DND-41 (cell line): ENCODE results near the gene VSX1.

Experiments used
- ATAC-seq: fragments of 200-7000 bp; cut with Tn5 transposase; 3 replicates; pipeline ENCODE4 v1.9.1; 2021; ENCODE audit warnings: low read depth; ENCODE audit not compliant: insufficient read depth
- DNase-seq: peaks from one replicate; pipeline ENCODE4 v3.0.0-alpha.2; 2020
- H2AFZ ChIP-seq: 2 replicates; pipeline ENCODE4 v1.6.0; 2012; ENCODE audit warnings: low read depth, low read length
- H3K27ac ChIP-seq: 2 replicates; pipeline ENCODE4 v1.5.1; 2012; ENCODE audit warnings: low read length, inconsistent platforms
- H3K27me3 ChIP-seq: fragments of 200-600 bp; sonication (generic); 2 replicates; pipeline ENCODE4 v1.6.0; 2012; ENCODE audit warnings: low read length, mild to moderate bottlenecking, inconsistent platforms; ENCODE audit not compliant: insufficient read depth, poor library complexity
- H3K36me3 ChIP-seq: 2 replicates; pipeline ENCODE4 v1.5.1; 2012; ENCODE audit warnings: low read length, inconsistent platforms; ENCODE audit not compliant: insufficient read depth
- H3K4me1 ChIP-seq: 2 replicates; pipeline ENCODE4 v1.5.1; 2012; ENCODE audit warnings: mild to moderate bottlenecking, low read length; ENCODE audit not compliant: insufficient read depth
- H3K4me2 ChIP-seq: 2 replicates; pipeline ENCODE4 v1.6.0; 2012; ENCODE audit warnings: mild to moderate bottlenecking, moderate library complexity, low read length, inconsistent platforms; ENCODE audit not compliant: insufficient read depth
- H3K4me3 ChIP-seq, 2 experiments: fragments of 200-600 bp in 1 of 2; shearing (Covaris generic) in 1 of 2; 2 replicates each; pipeline ENCODE4 v1.5.1; 2012 to 2016; ENCODE audit warnings: inconsistent platforms in 2 of 2, low read length in 2 of 2, mild to moderate bottlenecking in 2 of 2, low read depth in 1 of 2, moderate library complexity in 1 of 2
- H3K79me2 ChIP-seq: 2 replicates; pipeline ENCODE4 v1.6.0; 2012; ENCODE audit warnings: low read length, inconsistent platforms; ENCODE audit not compliant: insufficient read depth
- H3K9ac ChIP-seq: 2 replicates; pipeline ENCODE4 v1.6.0; 2012; ENCODE audit warnings: low read depth, mild to moderate bottlenecking, inconsistent platforms, low read length, moderate library complexity
- H3K9me3 ChIP-seq: 2 replicates; pipeline ENCODE4 v1.5.1; 2012; ENCODE audit warnings: low read length, moderate library complexity, mild to moderate bottlenecking, inconsistent platforms; ENCODE audit not compliant: insufficient read depth, severe bottlenecking
- H4K20me1 ChIP-seq: 2 replicates; pipeline ENCODE4 v1.6.0; 2012; ENCODE audit warnings: low read length; ENCODE audit not compliant: insufficient read depth
- CTCF ChIP-seq: IDR thresholded peaks from 2 replicates; pipeline ENCODE4 v1.5.1; 2012; ENCODE audit warnings: borderline replicate concordance, low read length, moderate library complexity, mild to moderate bottlenecking; ENCODE audit not compliant: poor library complexity, severe bottlenecking; ENCODE audit errors: extremely low read depth
- EZH2 ChIP-seq: IDR thresholded peaks from 3 replicates; pipeline ENCODE4 v1.6.1; 2012; ENCODE audit warnings: borderline replicate concordance, low read depth, mild to moderate bottlenecking, moderate library complexity, low read length, inconsistent platforms; ENCODE audit not compliant: severe bottlenecking

VSX1 gene

GRCh38 chr20:25078662-25079061, 3.3 kb downstream of the VSX1 start:
- ATAC-seq (peak; percentile 93), DNase-seq (peak; percentile 78)
- peak overlapping the region; percentile 77 for H3K27ac ChIP-seq
- no peaks in the 10 kb centered on the region for H4K20me1 ChIP-seq
- H3K4me3 ChIP-seq, result no peak overlapping the region
- peaks cover 3% of the 10 kb centered on the region for H3K27me3 ChIP-seq
- H3K4me1 ChIP-seq, result peaks cover 36% of the 10 kb centered on the region
- no peaks in the 10 kb centered on the region for H3K36me3 ChIP-seq
- H3K9me3 ChIP-seq, result peaks cover 2% of the 10 kb centered on the region
- TF ChIP-seq CTCF (no peak), EZH2 (no peak)
- peak overlapping the region; percentile 7 for H3K4me2 ChIP-seq
- H2AFZ ChIP-seq, result no peak overlapping the region
- H3K79me2 ChIP-seq, result no peaks in the 10 kb centered on the region
- H3K9ac ChIP-seq, result peak overlapping the region; percentile 33

- Histone ChIP-seq H3K9ac (no peak overlapping the region), H3K79me2 (no peaks in the 10 kb centered on the region), H3K4me1 (peaks cover 31% of the 10 kb centered on the region), H3K4me3 (no peak overlapping the region), H3K36me3 (no peaks in the 10 kb centered on the region), H2AFZ (no peak overlapping the region), H3K4me2 (no peak overlapping the region), H3K27ac (peak overlapping the region; percentile 77), H3K27me3 (no peaks in the 10 kb centered on the region), H3K9me3 (no peaks in the 10 kb centered on the region), H4K20me1 (no peaks in the 10 kb centered on the region)
- no peak for DNase-seq
- no peak for TF ChIP-seq CTCF
- no peak for TF ChIP-seq EZH2
- ATAC-seq, result no peak
Observed at GRCh38 chr20:25077610-25078169, 4.3 kb downstream of the VSX1 start.

- no peaks in the 10 kb centered on the region for H3K9me3 ChIP-seq
- H3K36me3 ChIP-seq, result no peaks in the 10 kb centered on the region
- no peak overlapping the region for H2AFZ ChIP-seq
- peaks cover 31% of the 10 kb centered on the region for H3K4me1 ChIP-seq
- no peak for ATAC-seq
- H3K27me3 ChIP-seq, result no peaks in the 10 kb centered on the region
- H3K27ac ChIP-seq, result 0 out of 2 replicates have a peak overlapping the region, but pooled peaks have one; percentile 2
- H3K79me2 ChIP-seq, result no peaks in the 10 kb centered on the region
- TF ChIP-seq EZH2 (no peak), CTCF (peak; percentile 51)
- no peak overlapping the region for H3K4me3 ChIP-seq
- H3K4me2 ChIP-seq, result no peak overlapping the region
- no peak overlapping the region for H3K9ac ChIP-seq
- no peaks in the 10 kb centered on the region for H4K20me1 ChIP-seq
- peak; percentile 37 for DNase-seq
Observed at GRCh38 chr20:25076731-25077609, 5.0 kb downstream of the VSX1 start.
